Upper lobe of left lung (tissue), 4 donors: ENCODE results near the gene CIB1.

Source experiments
- POLR2A ChIP-seq, 4 donors: fragments of 450-650 bp; IDR thresholded peaks; one replicate each; pipeline ENCODE4 v1.5.1; 2016 to 2017; ENCODE audit warnings: antibody characterized with exemption in 4 of 4, mild to moderate bottlenecking in 2 of 4
- POLR2AphosphoS5 ChIP-seq, 2 donors: sonication (generic); formaldehyde crosslinking; IDR thresholded peaks; one replicate each; pipeline ENCODE4 v1.5.1; 2017; ENCODE audit warnings: antibody characterized with exemption in 2 of 2
- TF ChIP-seq, protein P1 (sequence below), 6 experiments: fragments of 450-650 bp in 4 of 6; fragments of 200-600 bp in 2 of 6; sonication (generic) in 2 of 6; IDR thresholded peaks; one replicate each; pipeline ENCODE4 v1.5.1; 2016 to 2019; ENCODE audit warnings: antibody characterized with exemption in 6 of 6

DNA sequence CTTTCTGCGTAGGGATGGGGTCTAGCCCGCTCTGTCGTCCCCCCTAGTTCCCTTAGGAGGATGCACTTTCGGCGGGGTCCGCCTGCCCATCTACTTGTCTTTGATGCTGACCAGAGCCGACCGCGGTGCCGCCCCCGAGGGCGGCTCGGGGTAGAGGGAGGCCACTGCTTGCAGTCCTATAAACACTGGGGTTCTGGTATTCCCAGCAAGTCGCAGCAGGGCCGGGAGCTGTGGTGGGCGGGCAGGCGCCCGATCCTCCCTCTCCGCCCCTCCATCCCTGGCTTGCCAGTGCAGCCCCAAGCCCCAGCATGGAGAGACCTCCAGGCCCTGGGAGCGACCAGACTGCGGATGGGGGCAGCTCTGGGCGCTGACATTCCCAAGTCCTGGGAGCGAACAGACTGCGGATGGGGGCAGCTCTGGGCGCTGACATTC lies 31.8 kb downstream of the CIB1 start:
- TF ChIP-seq, protein P1, sequence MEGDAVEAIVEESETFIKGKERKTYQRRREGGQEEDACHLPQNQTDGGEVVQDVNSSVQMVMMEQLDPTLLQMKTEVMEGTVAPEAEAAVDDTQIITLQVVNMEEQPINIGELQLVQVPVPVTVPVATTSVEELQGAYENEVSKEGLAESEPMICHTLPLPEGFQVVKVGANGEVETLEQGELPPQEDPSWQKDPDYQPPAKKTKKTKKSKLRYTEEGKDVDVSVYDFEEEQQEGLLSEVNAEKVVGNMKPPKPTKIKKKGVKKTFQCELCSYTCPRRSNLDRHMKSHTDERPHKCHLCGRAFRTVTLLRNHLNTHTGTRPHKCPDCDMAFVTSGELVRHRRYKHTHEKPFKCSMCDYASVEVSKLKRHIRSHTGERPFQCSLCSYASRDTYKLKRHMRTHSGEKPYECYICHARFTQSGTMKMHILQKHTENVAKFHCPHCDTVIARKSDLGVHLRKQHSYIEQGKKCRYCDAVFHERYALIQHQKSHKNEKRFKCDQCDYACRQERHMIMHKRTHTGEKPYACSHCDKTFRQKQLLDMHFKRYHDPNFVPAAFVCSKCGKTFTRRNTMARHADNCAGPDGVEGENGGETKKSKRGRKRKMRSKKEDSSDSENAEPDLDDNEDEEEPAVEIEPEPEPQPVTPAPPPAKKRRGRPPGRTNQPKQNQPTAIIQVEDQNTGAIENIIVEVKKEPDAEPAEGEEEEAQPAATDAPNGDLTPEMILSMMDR (IDR thresholded peaks at IDR 0.05), result no peak
- no peak for TF ChIP-seq POLR2A (IDR thresholded peaks at IDR 0.05)
- no peak for TF ChIP-seq POLR2AphosphoS5 (IDR thresholded peaks at IDR 0.05)
